Measurements from ENCODE around the gene INPP5D.

The INPP5D gene

GRCh38 chr2:233250985-233251305, 190.8 kb downstream of the INPP5D start:
- DNase-seq: no peak

DNA sequence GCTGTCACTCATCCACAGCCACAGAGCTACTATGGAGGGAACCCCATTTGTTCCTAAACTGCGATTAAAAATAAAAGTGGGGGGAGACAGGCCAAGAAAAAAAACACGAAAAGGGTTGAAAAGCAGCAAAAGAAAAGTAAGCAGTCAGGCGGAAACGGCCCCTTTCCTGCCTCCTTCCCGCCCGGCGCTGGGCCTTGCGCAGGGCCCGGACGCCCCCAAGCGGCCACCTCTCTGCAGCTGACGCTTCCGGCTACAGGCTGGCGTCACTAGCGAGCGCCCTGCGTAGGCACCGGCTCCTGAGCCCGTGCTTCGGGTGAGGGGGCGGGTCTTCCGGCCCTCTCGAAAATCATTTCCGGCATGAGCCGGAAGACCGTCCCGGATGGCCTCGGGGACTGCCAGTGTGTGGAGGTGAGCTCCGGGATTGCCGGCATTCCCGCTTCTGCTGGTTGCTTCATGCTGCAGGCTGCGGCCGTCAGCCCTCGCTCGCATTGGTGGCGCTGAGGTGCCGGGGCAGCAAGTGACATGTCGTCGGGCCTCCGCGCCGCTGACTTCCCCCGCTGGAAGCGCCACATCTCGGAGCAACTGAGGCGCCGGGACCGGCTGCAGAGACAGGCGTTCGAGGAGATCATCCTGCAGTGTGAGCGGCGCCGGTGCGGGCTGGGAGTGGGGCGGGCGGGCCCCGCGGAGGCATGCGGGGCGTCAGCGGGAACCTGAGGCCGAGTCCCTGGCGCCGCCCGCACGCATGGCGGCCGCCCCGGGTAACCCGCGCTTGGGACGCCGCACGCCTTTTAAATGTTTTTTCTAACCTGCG, 191.4 kb downstream of the INPP5D start, which contains the start of gene ATG16L1:
Gene ATG16L1 (plus strand): TSS at position 368 of the 811 bp plus-strand sequence. CDS start 155 bp downstream, at position 523.
- DNase-seq: peak; percentile 91

GRCh38 chr2:233252227-233252626, 192.1 kb downstream of the INPP5D start:
- DNase-seq: no peak

DNA sequence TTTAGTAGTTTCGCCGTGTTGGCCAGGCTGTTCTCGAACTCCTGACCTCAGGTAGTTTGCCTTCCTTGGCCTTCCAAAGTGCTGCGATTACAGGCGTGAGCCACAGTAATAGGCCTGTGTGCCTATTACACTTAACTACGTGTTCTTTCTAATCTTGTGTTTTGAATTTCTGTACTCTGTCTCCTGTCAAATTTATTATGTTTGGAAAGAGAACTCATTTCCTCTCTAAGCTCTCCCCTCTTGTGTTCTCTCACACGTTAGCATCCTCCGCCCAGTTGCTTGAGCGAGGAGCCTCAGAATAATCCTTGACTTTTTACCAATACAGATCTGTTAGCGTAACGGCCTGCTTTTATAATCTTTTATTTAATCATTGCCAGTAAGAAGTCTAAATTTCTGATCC, 195.0 kb downstream of the INPP5D start:
- DNase-seq: no peak

GRCh38 chr2:233256048-233256447, 195.9 kb downstream of the INPP5D start:
- no peak for DNase-seq
